GM12878 (cell line): ENCODE measurements around the gene GLT1D1. TPM values are rescaled to one million over a fixed set of nuclear protein-coding genes. Genes with fewer than 3 reads are reported as not detected.

Experiments used
- ATAC-seq: fragments of 200-7000 bp; cut with Tn5 transposase; 3 replicates; pipeline ENCODE4 v1.9.1; 2020; ENCODE audit warnings: mild to moderate bottlenecking, moderate library complexity
- BruUV-seq: library from RNA; stranded (reverse); fragments of 400-500 nt; replicated peaks from 2 replicates; lab custom pipeline; 2021; lab: Mats Ljungman, UMichigan
- CTCF ChIA-PET: fragments of 300-600 bp; sonication (Branson Sonifier 250); formaldehyde crosslinking; extraction: SDS; loops from one replicate; lab custom pipeline; 2021; ENCODE audit warnings: inconsistent platforms; lab: Yijun Ruan, JAX
- POLR2A ChIA-PET: fragments of 350-600 bp; formaldehyde crosslinking; extraction: SDS; loops from one replicate; lab custom pipeline; 2021; ENCODE audit warnings: inconsistent platforms; lab: Charles Lee
- RAD21 ChIA-PET: fragments of 300-600 bp; sonication (Branson Sonifier 250); formaldehyde crosslinking; loops from one replicate; lab custom pipeline; 2023; ENCODE audit warnings: antibody characterized with exemption; ENCODE audit not compliant: unreplicated experiment; lab: Charles Lee
- SMC1A ChIA-PET: fragments of 300-600 bp; sonication (Branson Sonifier 250); formaldehyde crosslinking; loops from one replicate; lab custom pipeline; 2023; ENCODE audit not compliant: unreplicated experiment, uncharacterized antibody; lab: Charles Lee
- DNase-seq: peaks from one replicate; pipeline ENCODE4 v3.0.0-alpha.2; 2011; ENCODE audit warnings: low read depth, low spot score
- FAIRE-seq: peaks from 3 replicates; lab custom pipeline; 2011; peaks lifted over from hg19 to GRCh38; lab: Jason Lieb, UNC
- H2AFZ ChIP-seq: 2 replicates; pipeline ENCODE4 v1.6.0; 2011; ENCODE audit warnings: low read depth, low read length, control low read depth; ENCODE audit not compliant: control insufficient read depth
- H3K27ac ChIP-seq: 2 replicates; pipeline ENCODE4 v1.5.1; 2011; ENCODE audit warnings: control low read depth; ENCODE audit not compliant: control insufficient read depth, insufficient read depth
- H3K27me3 ChIP-seq, 2 experiments: replicated peaks in 1 of 2; 2 replicates each; pipeline versions ENCODE4 v1.6.0 to v1.6.1; 2011; ENCODE audit warnings: low read length in 1 of 2; ENCODE audit not compliant: control insufficient read depth in 2 of 2, insufficient read depth in 2 of 2
- H3K36me3 ChIP-seq, 2 experiments: 2 replicates each; pipeline ENCODE4 v1.5.1; 2011; ENCODE audit warnings: low read length in 1 of 2; ENCODE audit not compliant: control insufficient read depth in 2 of 2, insufficient read depth in 2 of 2
- H3K4me1 ChIP-seq: 2 replicates; pipeline ENCODE4 v1.6.1; 2011; ENCODE audit warnings: mild to moderate bottlenecking, low read length, moderate library complexity, mixed read lengths; ENCODE audit not compliant: control insufficient read depth, insufficient read depth
- H3K4me2 ChIP-seq: 2 replicates; pipeline ENCODE4 v1.6.0; 2011; ENCODE audit warnings: control low read depth; ENCODE audit not compliant: control insufficient read depth, insufficient read depth
- H3K4me3 ChIP-seq: fragments of 200-600 bp; sonication (generic); 2 replicates; pipeline ENCODE4 v1.5.1; 2016
- H3K79me2 ChIP-seq: 2 replicates; pipeline ENCODE4 v1.6.0; 2011; ENCODE audit warnings: low read length; ENCODE audit not compliant: control insufficient read depth, insufficient read depth
- H3K9ac ChIP-seq: 2 replicates; pipeline ENCODE4 v1.8.0; 2011; ENCODE audit warnings: low read length, control low read depth, mixed read lengths; ENCODE audit not compliant: control insufficient read depth, insufficient read depth
- H3K9me3 ChIP-seq: replicated peaks from 3 replicates; pipeline ENCODE4 v1.5.1; 2011; ENCODE audit warnings: mild to moderate bottlenecking, low read length; ENCODE audit not compliant: control insufficient read depth, insufficient read depth
- H4K20me1 ChIP-seq: 2 replicates; pipeline ENCODE4 v1.6.0; 2011; ENCODE audit not compliant: control insufficient read depth, insufficient read depth
- BACH1 ChIP-seq: fragments of 450-650 bp; IDR thresholded peaks from 2 replicates; pipeline ENCODE4 v1.6.1; 2017; ENCODE audit warnings: mild to moderate bottlenecking, borderline replicate concordance
- BCL11A ChIP-seq: IDR thresholded peaks from 2 replicates; pipeline ENCODE4 v1.6.1; 2011; ENCODE audit warnings: low read depth, low read length
- BCLAF1 ChIP-seq: fragments of 450-650 bp; IDR thresholded peaks from 2 replicates; pipeline ENCODE4 v1.6.1; 2017; ENCODE audit warnings: antibody characterized with exemption, mild to moderate bottlenecking, moderate library complexity
- BHLHE40 ChIP-seq, 2 experiments: fragments of 450-650 bp in 1 of 2; IDR thresholded peaks; 2 replicates each; pipeline ENCODE4 v1.6.1; 2011 to 2017; ENCODE audit warnings: low read depth in 2 of 2, borderline replicate concordance in 1 of 2, improper control_type of control experiment in 1 of 2, low read length in 1 of 2, mild to moderate bottlenecking in 1 of 2
- CBX5 ChIP-seq: sonication (generic); IDR thresholded peaks from 2 replicates; pipeline ENCODE4 v1.6.1; 2016; ENCODE audit warnings: low read depth, moderate library complexity, mild to moderate bottlenecking, inconsistent platforms
- MAX ChIP-seq: IDR thresholded peaks from 2 replicates; pipeline ENCODE4 v1.6.1; 2012; ENCODE audit warnings: low read depth, low read length, improper control_type of control experiment
- MEF2B ChIP-seq: fragments of 450-650 bp; IDR thresholded peaks from 2 replicates; pipeline ENCODE4 v1.6.1; 2018; ENCODE audit warnings: mild to moderate bottlenecking, moderate library complexity; ENCODE audit not compliant: partially characterized antibody, poor library complexity, severe bottlenecking
- NR2F1 ChIP-seq: fragments of 450-650 bp; conservative IDR thresholded peaks from 2 replicates; pipeline ENCODE4 v1.6.1; 2017; ENCODE audit warnings: mild to moderate bottlenecking
- RAD51 ChIP-seq: fragments of 450-650 bp; IDR thresholded peaks from 2 replicates; pipeline ENCODE4 v1.6.1; 2016; ENCODE audit warnings: moderate library complexity, mild to moderate bottlenecking, inconsistent platforms
- RB1 ChIP-seq: fragments of 450-650 bp; formaldehyde crosslinking; IDR thresholded peaks from 2 replicates; pipeline ENCODE4 v1.6.1; 2017; ENCODE audit warnings: mild to moderate bottlenecking, borderline replicate concordance
- RELA ChIP-seq: fragments of 450-650 bp; IDR thresholded peaks from 2 replicates; pipeline ENCODE4 v1.8.0; 2014; ENCODE audit warnings: borderline replicate concordance; ENCODE audit not compliant: partially characterized antibody
- RFX5 ChIP-seq: IDR thresholded peaks from 2 replicates; pipeline ENCODE4 v1.6.1; 2011; ENCODE audit warnings: low read depth, low read length, improper control_type of control experiment
- SMARCA5 ChIP-seq: fragments of 450-650 bp; IDR thresholded peaks from 2 replicates; pipeline ENCODE4 v1.6.1; 2017; ENCODE audit warnings: mild to moderate bottlenecking
- TCF7 ChIP-seq: IDR thresholded peaks from 2 replicates; pipeline ENCODE4 v1.6.1; 2014; ENCODE audit warnings: antibody characterized with exemption, borderline replicate concordance
- ZNF687 ChIP-seq: fragments of 450-650 bp; IDR thresholded peaks from 2 replicates; pipeline ENCODE4 v1.6.1; 2017; ENCODE audit warnings: mild to moderate bottlenecking, moderate library complexity
- WGBS: methylation state at CpG from one replicate; pipeline ENCODE4 v1.1.6; 2016; ENCODE audit warnings: low lambda C conversion rate; ENCODE audit not compliant: insufficient replicate concordance, insufficient coverage; ENCODE audit errors: missing lambda C conversion rate; 5-methylcytosine and 5-hydroxymethylcytosine counted together
- in situ Hi-C: fragments of 300-500 bp; cut with MboI; formaldehyde crosslinking; loops from 9 replicates; pipeline ENCODE4 v1.14.3; 2018; ENCODE audit warnings: mixed read lengths
- intact Hi-C: fragments of 100-400 bp; cut with micrococcal nuclease; formaldehyde crosslinking; loops from one replicate; pipeline ENCODE4 v1.14.2; 2022; ENCODE audit not compliant: unreplicated experiment
- polyA plus RNA-seq, 11 experiments: library from polyadenylated mRNA; depleted of rRNA in 4 of 11; unstranded in 6 of 11; stranded (reverse) in 5 of 11; fragments of >200 nt; fragmentation: Nextera tagmentation in 4 of 11; fragmentation: Illumina TruSeq in 1 of 11; extraction: Ambion mirVana in 4 of 11; extraction: Trizol in 1 of 11; gene quantifications; 1 replicate in 1 of 11; 2 replicates in 10 of 11; pipeline versions ENCODE4 v1.2.1 to v1.2.3, GENCODE V29; 2011 to 2016; ENCODE audit warnings: inconsistent platforms in 2 of 11, missing spikeins in 2 of 11, low read depth in 1 of 11
- total RNA-seq, 4 experiments: library from RNA; depleted of rRNA in 3 of 4; stranded (reverse); fragments of >200 nt in 3 of 4; fragmentation: Illumina TruSeq in 1 of 4; extraction: Trizol in 1 of 4; gene quantifications; 2 replicates each; pipeline versions ENCODE4 v1.2.1 to v1.2.3, GENCODE V29; 2013 to 2021

Gene GLT1D1
- total and polyA plus RNA-seq, 10 of the 15 experiments (the other 5 are each of a cell fraction or from before 2014, with no cell fraction given): 0.42 to 62.8 (median 3.0) TPM

GRCh38 chr12:128823216-128823915, 29.9 kb upstream of the GLT1D1 start:
- 1% methylated on average over 70 of the region's 88 CpGs for WGBS
- ChIA-PET RAD21 (interaction anchor here (0.8 to 4.6 kb wide), 15 partner anchors 8 to 146 kb away, joined by 3 to 127 read pairs (median 6); no protein-coding TSS in a partner anchor), SMC1A (interaction anchor here (0.9 to 4.5 kb wide), 8 partner anchors 13 to 115 kb away, joined by 3 to 112 read pairs (median 10); no protein-coding TSS in a partner anchor), CTCF (interaction anchor here (0.8 to 6.0 kb wide), 11 partner anchors 9 to 145 kb away, joined by 3 to 51 read pairs (median 4); no protein-coding TSS in a partner anchor), POLR2A (interaction anchor here (0.6 to 4.6 kb wide), 21 partner anchors 8 to 119 kb away, joined by 3 to 144 read pairs (median 5); partner anchors contain the start of gene GLT1D1)
- H4K20me1 ChIP-seq: no peaks in the 10 kb centered on the region
- peaks cover 63% of the 10 kb centered on the region for H3K79me2 ChIP-seq
- no TSS peak for BruUV-seq
- peak overlapping the region; percentile 82 for H3K4me2 ChIP-seq
- intact Hi-C loops (no loop called here), in situ Hi-C loops (no loop called here)
- peaks cover 26% of the 10 kb centered on the region for H3K4me1 ChIP-seq
- no peak for FAIRE-seq
- no peaks in the 10 kb centered on the region for H3K27me3 ChIP-seq
- no peak for DNase-seq
- H3K36me3 ChIP-seq: peaks cover 2 to 10% of the 10 kb centered on the region in 2 experiments; a peak in 3 of 4 replicates
- peak overlapping the region; percentile 98 for H3K4me3 ChIP-seq
- peaks cover 6% of the 10 kb centered on the region for H3K9me3 ChIP-seq
- ATAC-seq: peak; percentile 6
- H3K27ac ChIP-seq: peak overlapping the region; percentile 94
- peak overlapping the region; percentile 88 for H3K9ac ChIP-seq
- no peak overlapping the region for H2AFZ ChIP-seq
- TF ChIP-seq RELA (peak; percentile 31), TCF7 (no peak), MAX (peak; percentile 47; the same call in 1 of the 2 replicates), BACH1 (peak; percentile 73), SMARCA5 (peak; percentile 84), BHLHE40 (IDR thresholded peaks at IDR 0.05; ENCODE audit: borderline replicate concordance in 1 of 2, low read depth in 2 of 2, low read length in 1 of 2) (peak in 1 of 2 experiments; percentile 19; a peak in 2 of 4 replicates), RAD51 (no peak), MEF2B (no peak), ZNF687 (peak; percentile 66), RFX5 (no peak), BCLAF1 (peak; percentile 43; the same call in 1 of the 2 replicates), RB1 (peak; percentile 50; the same call in 1 of the 2 replicates), CBX5 (0 out of 2 replicates have a peak, but pooled peaks have one; percentile 18), BCL11A (no peak), NR2F1 (peak; percentile 35; the same call in 1 of the 2 replicates)
